Erythroblast (primary cell): ENCODE results near the gene SLC45A1.

Source experiments
- GATA1 ChIP-seq: IDR thresholded peaks from 2 replicates; pipeline ENCODE4 v1.6.1; 2011; ENCODE audit warnings: low read depth, mild to moderate bottlenecking, control low read depth, low read length, moderate library complexity
- POLR2A ChIP-seq: IDR thresholded peaks from 2 replicates; pipeline ENCODE4 v1.6.1; 2011; ENCODE audit warnings: mild to moderate bottlenecking, low read length

- TF ChIP-seq POLR2A (no peak), GATA1 (no peak)
Measured at GRCh38 chr1:8392522-8392921, 74.6 kb downstream of the SLC45A1 start.
